GM18520 (cell line): ENCODE results near the gene KDM5B.

Source experiments
- ATAC-seq: cut with Tn5 transposase; IDR thresholded peaks from one replicate; pipeline ENCODE4 v1.9.1; 2021; ENCODE audit not compliant: unreplicated experiment

KDM5B gene

DNA sequence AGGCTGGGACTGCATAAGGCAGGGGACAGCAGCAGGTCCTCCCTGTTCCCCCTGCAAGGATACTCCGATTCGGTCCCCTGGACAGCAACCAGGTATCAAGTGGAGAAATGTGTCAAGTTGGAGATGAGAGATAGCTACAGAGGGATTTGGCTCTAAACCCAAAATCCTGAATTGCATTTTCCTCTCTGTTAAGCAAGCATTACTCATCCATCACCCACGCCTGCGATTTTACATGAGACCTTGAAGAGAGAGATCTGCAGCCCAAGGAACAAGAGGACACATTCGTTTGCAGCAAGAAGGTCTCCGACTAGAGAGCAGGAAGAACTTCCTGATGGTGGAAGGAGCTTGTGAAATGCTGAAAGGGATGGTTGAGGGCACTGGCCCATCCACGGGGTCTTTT is 119.8 kb downstream of the KDM5B start:
- ATAC-seq: no peak

DNA sequence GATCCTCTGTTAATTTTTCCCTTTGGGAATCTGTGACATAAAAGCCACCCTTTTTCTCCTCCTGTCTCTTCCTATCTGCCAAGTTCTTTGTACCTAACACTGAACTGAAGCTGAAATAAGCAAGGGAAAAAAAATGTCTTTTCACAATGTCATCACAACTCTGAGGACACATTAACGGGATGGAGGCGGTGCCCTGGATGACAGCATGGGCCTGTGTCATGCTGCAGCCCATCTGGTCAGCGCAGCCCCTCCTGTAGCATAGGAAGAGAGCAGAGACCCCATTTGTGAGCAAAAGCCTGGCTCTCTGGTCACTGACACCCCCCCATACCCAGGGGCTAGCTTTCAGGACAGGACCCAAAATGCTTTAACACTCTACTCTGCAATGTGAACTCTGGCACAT is 120.4 kb downstream of the KDM5B start:
- ATAC-seq: no peak

DNA sequence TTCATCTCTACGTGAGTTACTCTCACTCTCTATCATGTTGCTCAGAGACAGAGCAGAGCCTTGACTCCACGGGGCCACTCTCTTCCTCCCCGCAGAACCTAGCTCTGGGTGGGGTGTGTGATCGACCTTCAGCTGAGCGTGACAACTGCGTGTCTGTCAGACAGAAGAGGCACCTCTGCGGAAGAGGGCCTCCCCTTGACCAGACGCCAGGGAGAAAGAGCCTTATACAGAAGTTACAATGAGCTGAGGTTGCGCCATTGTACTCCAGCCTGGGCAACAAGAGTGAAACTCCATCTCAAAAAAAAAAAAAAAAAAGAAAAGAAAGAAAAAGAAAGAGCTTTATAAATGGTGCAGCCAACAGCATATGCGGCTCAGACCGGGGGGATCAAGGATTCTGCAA is 120.9 kb downstream of the KDM5B start:
- ATAC-seq: no peak

DNA sequence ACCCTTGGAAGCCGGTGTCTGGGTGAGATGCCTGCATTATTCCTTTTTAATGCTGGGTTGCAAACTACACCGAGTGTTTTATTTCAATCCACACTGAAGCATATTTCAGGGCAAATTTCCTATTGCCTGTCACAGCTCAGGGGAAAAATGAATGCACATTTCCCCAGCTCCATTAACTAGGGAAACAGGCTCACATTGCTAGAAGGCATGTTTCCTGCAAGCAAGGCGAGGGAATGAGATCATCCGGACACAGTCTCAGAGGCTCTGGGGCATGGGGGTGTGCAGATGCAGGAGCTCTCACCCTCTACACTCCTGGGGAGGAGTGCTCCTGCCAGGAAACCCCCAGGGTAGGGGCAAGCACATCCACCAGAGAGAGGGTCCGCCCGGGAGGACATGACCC is 122.6 kb downstream of the KDM5B start:
- no peak for ATAC-seq

DNA sequence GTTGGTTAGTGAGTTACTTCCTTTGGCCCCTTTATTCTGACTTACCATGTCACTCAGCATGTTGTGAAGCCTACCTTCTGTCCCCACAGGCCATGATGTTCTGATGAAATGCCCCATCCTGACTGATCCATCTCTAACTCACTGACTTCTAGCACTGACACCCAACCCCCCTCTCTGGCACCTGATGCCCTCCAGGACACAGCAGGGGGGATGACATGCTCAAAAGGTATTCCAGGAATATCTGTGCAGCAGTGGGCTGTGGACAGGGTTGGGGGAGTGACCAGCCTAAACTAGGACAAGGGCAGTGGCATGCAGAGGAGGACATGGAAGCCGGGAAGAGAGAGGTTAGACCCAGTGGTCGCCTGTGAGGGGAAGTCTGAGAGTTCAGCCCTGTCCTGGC is 123.5 kb downstream of the KDM5B start:
- ATAC-seq: no peak

DNA sequence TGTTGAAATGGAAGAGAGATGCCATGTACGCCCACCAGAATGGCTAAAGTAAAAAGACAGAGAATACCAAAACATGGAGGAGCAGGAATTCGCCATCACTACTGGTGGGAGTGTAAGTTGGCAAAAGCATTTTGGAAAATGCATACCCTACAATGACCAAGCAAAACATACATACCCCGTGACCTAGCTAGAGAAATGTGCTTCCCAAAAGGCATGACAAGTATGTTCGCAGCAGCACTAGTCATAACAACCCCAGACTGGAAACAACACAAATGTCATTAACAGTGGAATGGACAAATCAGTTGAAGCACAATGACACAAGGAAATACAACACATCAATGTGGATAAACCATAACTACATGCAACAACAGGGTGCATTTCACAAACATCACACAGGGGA is 125.2 kb downstream of the KDM5B start:
- ATAC-seq: no peak

DNA sequence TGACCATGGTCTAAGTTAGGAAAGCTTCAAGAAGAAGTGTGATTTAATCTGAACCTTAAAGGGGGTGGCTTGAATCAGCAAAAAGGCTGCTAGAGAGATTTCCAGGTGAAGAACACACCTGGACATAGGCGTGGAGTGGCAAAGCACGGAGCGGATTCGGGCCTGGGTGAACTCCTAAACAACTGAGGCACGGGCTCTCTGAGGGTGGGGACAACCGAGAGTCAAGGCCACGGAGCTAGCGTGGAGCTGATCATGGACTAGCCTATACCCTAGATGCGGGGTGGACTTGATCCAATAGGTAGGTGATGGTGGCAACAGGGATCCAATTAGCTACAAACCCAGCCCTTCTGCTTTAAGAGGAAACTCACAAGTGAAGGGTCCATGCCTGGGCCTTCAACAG is 125.7 kb downstream of the KDM5B start:
- ATAC-seq: no peak

DNA sequence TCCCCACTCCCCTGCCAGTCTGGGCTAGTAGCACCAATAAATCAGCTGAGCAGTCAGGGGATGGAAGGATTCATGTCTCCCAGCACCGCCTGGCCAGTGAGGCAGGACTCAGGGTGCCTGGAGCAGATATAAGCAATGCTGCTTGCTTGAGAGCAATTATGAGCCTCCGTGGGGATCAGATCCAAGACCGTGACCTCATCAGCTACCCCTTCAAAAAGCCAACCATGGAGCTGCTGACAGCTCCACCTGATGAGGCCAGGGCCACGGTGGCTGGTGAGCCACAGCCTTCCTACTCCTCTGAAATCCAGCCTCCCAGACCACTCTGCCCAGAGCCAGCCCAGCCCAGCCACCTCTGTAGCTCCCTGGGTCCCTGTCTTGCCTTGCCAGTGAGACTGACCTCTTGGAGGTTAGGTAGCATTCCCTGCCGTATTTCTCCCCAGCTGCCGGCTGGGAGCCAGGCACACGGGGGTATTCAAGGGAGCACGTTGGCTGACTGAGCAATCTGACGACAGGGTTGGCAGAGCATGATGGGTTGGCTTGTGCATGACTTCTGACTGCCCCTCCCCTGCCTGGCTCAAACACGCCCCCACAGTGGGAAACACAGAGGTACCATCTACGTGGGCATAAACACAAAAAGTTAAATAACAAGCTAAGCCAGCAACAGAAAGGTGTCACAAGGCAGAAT is 126.3 kb downstream of the KDM5B start:
- ATAC-seq: no peak

DNA sequence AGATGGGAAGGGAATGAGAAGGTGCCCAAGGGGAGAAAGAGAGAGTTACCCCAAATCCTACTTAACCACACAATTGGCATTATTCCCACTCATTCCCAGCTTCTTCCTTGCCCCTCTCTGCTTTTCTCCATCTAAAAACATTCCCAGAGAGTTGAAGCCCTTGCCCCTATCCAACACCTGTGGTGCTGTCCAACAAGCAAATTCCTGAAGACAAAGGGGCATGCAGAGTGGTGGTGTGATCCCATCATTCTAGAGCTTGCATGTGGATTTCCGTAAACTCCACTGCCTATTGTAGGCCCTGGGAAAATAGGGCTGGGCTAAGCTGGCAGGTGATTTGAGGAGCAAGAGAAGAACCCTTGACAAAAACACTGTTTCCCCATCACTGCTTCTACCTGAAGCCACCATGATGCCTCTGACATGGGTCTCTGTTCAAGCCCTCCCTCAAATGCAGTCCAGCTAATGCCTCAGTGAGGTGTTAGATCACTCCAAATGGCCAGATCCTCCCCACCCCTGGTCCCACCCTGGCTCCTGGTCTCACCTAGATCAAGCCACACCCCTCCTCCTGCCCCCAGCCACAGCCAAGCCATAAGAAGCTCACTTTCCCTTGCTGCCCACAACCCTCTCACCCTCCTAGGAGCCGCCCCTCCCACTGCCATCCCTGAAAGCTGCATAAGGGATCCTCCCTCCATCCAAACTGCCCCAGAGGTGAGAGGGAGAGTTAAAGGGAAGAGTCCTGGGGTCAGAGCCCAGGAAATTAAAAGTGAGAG is 127.5 kb downstream of the KDM5B start:
- ATAC-seq: no peak

DNA sequence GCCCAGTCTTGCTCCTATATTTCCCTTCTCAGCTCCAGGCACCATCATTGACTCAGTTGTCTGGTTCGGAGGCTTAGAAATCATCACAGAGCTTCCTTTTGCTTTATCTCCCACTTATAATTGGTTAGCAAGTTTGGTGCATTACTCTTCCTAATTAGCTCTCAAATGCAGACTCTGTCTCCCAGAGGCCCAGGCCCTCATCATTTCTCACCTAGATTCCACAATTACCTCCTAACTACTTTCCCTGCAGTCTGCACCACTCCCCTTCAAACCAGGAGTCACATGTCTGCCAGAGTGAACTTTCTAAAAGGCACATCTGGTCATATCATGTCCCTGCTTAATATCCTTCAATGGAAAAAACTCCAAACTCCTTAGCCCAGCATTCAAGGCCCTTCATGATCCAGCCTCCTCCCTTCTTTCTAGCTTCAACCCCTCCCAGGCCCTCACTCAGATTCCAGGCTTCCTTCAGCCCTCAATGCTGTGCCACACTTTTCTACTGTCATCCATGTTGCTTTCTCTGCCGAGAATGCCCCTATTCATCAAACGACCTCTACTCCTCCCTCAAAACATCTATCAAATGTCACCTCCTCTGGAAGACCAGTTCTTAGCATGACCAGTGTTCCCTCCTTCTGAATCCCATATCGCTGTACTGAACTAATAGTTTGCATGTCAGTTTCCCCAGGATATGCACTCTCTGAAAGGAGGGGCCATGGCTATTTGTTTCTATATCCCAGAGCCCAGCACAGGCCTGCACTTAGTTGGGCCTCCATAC is 128.6 kb downstream of the KDM5B start:
- no peak for ATAC-seq

DNA sequence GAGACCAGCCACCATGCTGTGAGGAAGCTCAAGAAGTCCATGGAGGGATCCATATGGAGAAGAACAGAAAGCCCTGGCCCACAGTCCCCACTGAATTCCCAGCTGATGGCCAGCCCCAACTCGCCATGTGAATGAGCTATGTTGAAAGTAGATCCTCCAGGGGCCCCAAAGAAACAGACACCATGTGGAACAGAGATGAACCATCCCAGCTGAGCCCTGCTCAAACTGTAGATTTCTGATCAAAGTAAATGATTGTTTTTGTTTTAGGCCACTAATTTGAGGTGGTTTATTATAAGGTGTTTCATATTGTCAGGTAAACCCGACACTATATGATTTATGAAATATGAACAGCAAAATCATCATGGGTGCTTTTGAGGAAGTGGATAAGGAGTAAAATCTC is 130.8 kb downstream of the KDM5B start:
- no peak for ATAC-seq
